GM23248 (cell line): ENCODE measurements around the gene HECTD3. TPM values are rescaled to one million over a fixed set of nuclear protein-coding genes. Genes with fewer than 3 reads are reported as not detected.
"Not testable (repeated sequence)": the region's sequence is repeated elsewhere in the genome, so short reads cannot be mapped to it uniquely, and the experiment has no call there.

ENCODE experiments used
- DNase-seq: peaks from one replicate; pipeline ENCODE4 v3.0.0-alpha.2; 2015
- H2AFZ ChIP-seq: fragments of 200-600 bp; sonication (generic); 2 replicates; pipeline ENCODE4 v1.6.1; 2016; ENCODE audit warnings: antibody characterized with exemption
- H3F3A ChIP-seq: fragments of 200-600 bp; sonication (generic); 2 replicates; pipeline ENCODE4 v1.6.1; 2016; ENCODE audit warnings: mild to moderate bottlenecking, antibody characterized with exemption, mixed run types; ENCODE audit not compliant: insufficient read depth
- H3K27ac ChIP-seq: fragments of 200-600 bp; sonication (generic); 2 replicates; pipeline ENCODE4 v1.5.1; 2016; ENCODE audit warnings: mild to moderate bottlenecking
- H3K27me3 ChIP-seq: fragments of 200-600 bp; sonication (generic); replicated peaks from 2 replicates; pipeline ENCODE4 v1.6.1; 2016; ENCODE audit warnings: mild to moderate bottlenecking; ENCODE audit not compliant: insufficient read depth
- H3K36me3 ChIP-seq: fragments of 200-600 bp; sonication (generic); 2 replicates; pipeline ENCODE4 v1.6.1; 2016; ENCODE audit warnings: low read depth, mild to moderate bottlenecking
- H3K4me1 ChIP-seq: fragments of 200-600 bp; sonication (generic); 2 replicates; pipeline ENCODE4 v1.6.1; 2016; ENCODE audit warnings: mild to moderate bottlenecking; ENCODE audit not compliant: insufficient read depth
- H3K4me2 ChIP-seq: fragments of 200-600 bp; sonication (generic); one replicate; pipeline ENCODE4 v1.6.1; 2016; ENCODE audit warnings: mild to moderate bottlenecking; ENCODE audit not compliant: unreplicated experiment
- H3K4me3 ChIP-seq: fragments of 200-600 bp; sonication (generic); 2 replicates; pipeline ENCODE4 v1.5.1; 2016; ENCODE audit warnings: mild to moderate bottlenecking
- H3K79me2 ChIP-seq: fragments of 200-600 bp; sonication (generic); 2 replicates; pipeline ENCODE4 v1.6.1; 2016; ENCODE audit warnings: mild to moderate bottlenecking; ENCODE audit not compliant: insufficient read depth
- H3K9ac ChIP-seq: fragments of 200-600 bp; sonication (generic); 2 replicates; pipeline ENCODE4 v1.6.1; 2016; ENCODE audit warnings: mild to moderate bottlenecking
- H3K9me2 ChIP-seq: fragments of 200-600 bp; sonication (generic); 2 replicates; pipeline ENCODE4 v1.6.1; 2016; ENCODE audit warnings: mixed run types, mild to moderate bottlenecking, moderate library complexity; ENCODE audit not compliant: insufficient read depth
- H3K9me3 ChIP-seq: fragments of 200-600 bp; sonication (generic); one replicate; pipeline ENCODE4 v1.6.1; 2017; ENCODE audit warnings: low read depth
- H4K20me1 ChIP-seq: fragments of 200-600 bp; sonication (generic); 2 replicates; pipeline ENCODE4 v1.6.0; 2016; ENCODE audit not compliant: insufficient read depth
- EZH2 ChIP-seq: fragments of 200-600 bp; sonication (generic); IDR thresholded peaks from 2 replicates; pipeline ENCODE4 v1.6.1; 2018; ENCODE audit warnings: antibody characterized with exemption, mild to moderate bottlenecking; ENCODE audit not compliant: insufficient read depth, poor library complexity, severe bottlenecking
- EZH2phosphoT487 ChIP-seq: fragments of 200-600 bp; sonication (generic); IDR thresholded peaks from 2 replicates; pipeline ENCODE4 v1.6.1; 2018; ENCODE audit warnings: antibody characterized with exemption, moderate library complexity, mild to moderate bottlenecking, low read depth; ENCODE audit not compliant: insufficient read depth
- WGBS, 2 experiments: methylation state at CpG; one replicate each; pipeline ENCODE4 v1.1.6; 2015 to 2017; ENCODE audit warnings: low lambda C conversion rate in 2 of 2, low coverage in 1 of 2; ENCODE audit errors: missing lambda C conversion rate in 2 of 2; 5-methylcytosine and 5-hydroxymethylcytosine counted together
- in situ Hi-C: fragments of 300-500 bp; cut with MboI; formaldehyde crosslinking; loops from 2 replicates; pipeline ENCODE4 v1.15.0; 2020
- polyA plus RNA-seq: library from polyadenylated mRNA; unstranded; fragments of >200 nt; fragmentation: Nextera tagmentation; extraction: Ambion mirVana; gene quantifications from 2 replicates; pipeline ENCODE4 v1.2.1, GENCODE V29; 2016
- total RNA-seq: library from RNA; depleted of rRNA; stranded (reverse); fragments of >200 nt; shearing (Covaris generic); gene quantifications from 2 replicates; pipeline ENCODE4 v1.2.3, GENCODE V29; 2014

HECTD3 gene
- total and polyA plus RNA-seq, 2 experiments from 2014 or later = 17.0 to 21.1 TPM

DNA sequence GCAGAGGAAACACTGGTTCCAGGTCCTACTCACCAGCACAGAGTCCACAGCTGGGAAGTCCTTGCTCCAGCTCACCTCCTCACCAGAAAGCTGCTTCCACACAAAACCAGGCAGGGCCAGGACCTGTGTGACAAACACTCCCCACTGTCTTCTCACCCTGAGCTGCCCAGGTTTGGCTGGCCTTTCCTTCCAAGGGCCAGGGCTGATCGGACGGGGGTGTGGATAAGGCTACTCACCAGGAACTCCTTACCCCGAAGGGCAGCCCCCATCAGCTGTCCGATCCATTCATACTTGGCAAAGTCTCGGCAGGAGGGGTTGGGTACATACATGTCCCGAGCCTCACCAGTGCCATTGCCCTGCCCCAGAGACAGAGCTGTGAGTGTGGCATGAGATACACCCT is 5.4 kb downstream of the HECTD3 start:
- Histone ChIP-seq H3K27ac (no peak overlapping the region), H3K36me3 (no peaks in the 10 kb centered on the region; the same call in 1 of the 2 replicates), H3F3A (no peaks in the 10 kb centered on the region), H2AFZ (no peak overlapping the region), H3K9me2 (no peaks in the 10 kb centered on the region), H3K9ac (no peak overlapping the region), H3K4me2 (no peak overlapping the region), H3K27me3 (no peaks in the 10 kb centered on the region), H3K9me3 (no peaks in the 10 kb centered on the region), H4K20me1 (no peaks in the 10 kb centered on the region), H3K4me3 (no peak overlapping the region), H3K4me1 (no peaks in the 10 kb centered on the region; the same call in 1 of the 2 replicates), H3K79me2 (peaks cover 14% of the 10 kb centered on the region)
- TF ChIP-seq EZH2phosphoT487 = no peak
- no peak for TF ChIP-seq EZH2
- 85 to 86% methylated on average over 6 of the region's 6 CpGs for WGBS, 2 experiments
- in situ Hi-C loops = loop anchor here (10.0 kb wide), 1 partner anchor 171 kb away; no protein-coding TSS in a partner anchor
- DNase-seq = no peak

DNA sequence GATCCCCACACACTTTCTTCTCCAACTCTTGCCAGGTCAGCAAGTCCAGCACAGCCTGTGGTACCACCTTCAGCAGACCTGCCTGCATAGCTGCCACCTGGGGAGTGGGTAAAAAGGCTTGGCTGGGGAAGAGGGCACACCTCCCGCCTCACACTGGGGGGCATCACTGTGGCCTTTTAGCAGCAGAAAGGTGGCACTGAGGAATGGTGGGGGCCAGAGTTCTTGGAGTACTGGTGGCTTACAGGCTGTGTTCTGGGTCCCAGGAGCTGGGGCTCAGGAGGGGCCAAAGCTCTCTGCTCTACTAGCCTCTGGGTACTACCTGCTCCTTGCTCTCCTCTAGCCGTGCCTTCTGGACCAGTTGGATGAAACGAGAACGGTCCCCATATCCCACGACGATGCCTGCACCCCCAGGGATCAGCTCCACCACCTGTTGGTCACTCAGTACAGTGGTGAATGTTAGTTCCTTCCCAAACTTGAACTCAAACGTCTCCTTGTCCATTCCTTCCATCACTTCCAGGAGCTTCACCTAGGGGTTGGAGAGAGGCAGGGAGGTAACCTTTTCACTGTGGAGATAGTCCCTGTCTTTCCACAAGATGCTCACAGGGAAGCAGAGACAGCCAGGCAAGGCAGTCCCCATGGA is 6.7 kb downstream of the HECTD3 start:
- no peaks in the 10 kb centered on the region for H3K4me1 ChIP-seq
- no peaks in the 10 kb centered on the region for H3K27me3 ChIP-seq
- H3K79me2 ChIP-seq = peaks cover under 1% of the 10 kb centered on the region
- no peak for DNase-seq
- H3K9me2 ChIP-seq = no peaks in the 10 kb centered on the region
- no peaks in the 10 kb centered on the region; the same call in 1 of the 2 replicates for H3F3A ChIP-seq
- no peak overlapping the region for H2AFZ ChIP-seq
- TF ChIP-seq EZH2phosphoT487 = no peak
- TF ChIP-seq EZH2 = no peak
- H3K36me3 ChIP-seq = no peaks in the 10 kb centered on the region; the same call in 1 of the 2 replicates
- WGBS, 2 experiments = 94% methylated on average over 7 of the region's 7 CpGs
- in situ Hi-C loops = loop anchor here (10.0 kb wide), 1 partner anchor 170 kb away; no protein-coding TSS in a partner anchor
- H3K4me2 ChIP-seq = no peak overlapping the region
- H3K4me3 ChIP-seq = no peak overlapping the region
- H3K9me3 ChIP-seq = no peaks in the 10 kb centered on the region
- H4K20me1 ChIP-seq = no peaks in the 10 kb centered on the region
- no peak overlapping the region for H3K27ac ChIP-seq
- H3K9ac ChIP-seq = no peak overlapping the region

DNA sequence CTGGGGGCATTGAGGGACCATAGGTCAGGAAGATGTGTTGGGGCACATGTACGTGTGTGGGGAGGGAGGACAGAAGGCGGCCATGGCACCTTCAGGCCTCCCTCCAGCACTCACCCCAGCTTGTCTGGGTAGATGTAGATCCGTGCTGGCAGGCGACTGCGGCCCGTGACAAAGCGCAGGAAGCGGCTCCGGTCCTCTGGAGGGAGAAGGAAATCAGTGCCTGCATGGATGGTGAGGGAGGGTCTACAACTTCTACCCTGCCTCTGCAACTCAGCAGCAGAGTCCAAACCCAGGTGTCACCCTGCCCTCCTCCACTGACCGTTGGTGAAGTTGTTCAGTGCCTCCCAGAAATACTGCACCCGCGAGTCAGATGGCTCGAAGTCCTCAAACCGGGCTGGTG is 7.4 kb downstream of the HECTD3 start:
- Histone ChIP-seq H3K27me3 (no peaks in the 10 kb centered on the region), H3K79me2 (no peaks in the 10 kb centered on the region), H3K4me2 (no peak overlapping the region), H3K9ac (no peak overlapping the region), H3K27ac (no peak overlapping the region), H3F3A (no peaks in the 10 kb centered on the region; the same call in 1 of the 2 replicates), H3K9me3 (no peaks in the 10 kb centered on the region), H3K9me2 (no peaks in the 10 kb centered on the region), H3K4me1 (no peaks in the 10 kb centered on the region), H4K20me1 (no peaks in the 10 kb centered on the region), H3K36me3 (no peaks in the 10 kb centered on the region; the same call in 1 of the 2 replicates), H3K4me3 (no peak overlapping the region), H2AFZ (no peak overlapping the region)
- no peak for TF ChIP-seq EZH2phosphoT487
- TF ChIP-seq EZH2 = no peak
- WGBS, 2 experiments = 91% methylated on average over 14 of the region's 14 CpGs
- in situ Hi-C loops = loop anchor here (10.0 kb wide), 1 partner anchor 169 kb away; no protein-coding TSS in a partner anchor
- no peak for DNase-seq

DNA sequence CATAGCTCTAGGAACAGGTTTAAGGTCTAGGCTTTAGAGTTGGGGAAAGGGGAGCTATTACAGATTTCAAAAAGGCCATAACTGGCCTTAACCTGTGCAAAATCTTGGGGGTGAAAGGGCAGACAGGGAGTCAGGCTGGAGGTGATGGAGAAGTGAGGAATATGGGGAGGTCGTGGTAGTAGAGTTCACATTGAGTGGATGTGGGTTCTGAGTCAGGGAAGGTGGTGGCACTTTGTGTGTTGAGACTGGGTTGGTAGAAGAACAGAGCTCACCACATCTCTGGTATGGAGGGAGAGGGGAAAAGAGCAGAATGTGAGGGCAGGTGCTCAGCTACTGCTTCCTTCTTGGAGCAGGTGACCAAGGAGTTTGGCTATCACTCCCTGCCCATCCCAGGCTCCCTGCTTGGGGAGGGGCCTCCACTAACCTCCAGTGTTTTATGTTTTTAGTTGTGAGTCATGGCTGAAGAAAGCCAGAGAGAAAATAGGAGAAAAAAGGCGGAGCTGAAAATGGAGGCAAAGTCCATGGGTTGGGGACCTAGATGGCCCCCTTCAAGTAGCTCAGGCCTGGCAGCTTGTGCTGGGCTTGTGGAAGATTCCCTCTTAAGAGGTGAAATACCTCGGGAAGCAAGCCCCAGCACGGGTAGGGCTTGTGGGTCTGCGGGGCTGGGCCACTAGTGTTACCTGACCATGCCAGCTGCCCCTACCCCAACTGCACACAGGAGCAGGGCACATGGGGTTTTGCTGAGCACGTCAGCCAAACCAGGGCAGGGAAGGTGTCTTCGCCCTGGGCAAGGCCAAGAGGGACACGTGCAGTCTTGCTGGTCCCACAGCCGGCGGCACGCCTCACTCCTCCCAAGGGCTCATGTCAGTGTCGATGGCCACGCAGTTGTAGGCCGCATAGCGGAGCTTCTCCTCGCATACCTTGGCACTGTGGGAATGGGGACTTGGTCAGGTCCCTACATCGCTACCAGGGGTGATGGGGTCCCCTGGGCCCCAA is 8.2 kb downstream of the HECTD3 start:
- Histone ChIP-seq H3K9ac (no peak overlapping the region), H3K79me2 (no peaks in the 10 kb centered on the region), H3F3A (no peaks in the 10 kb centered on the region; the same call in 1 of the 2 replicates), H3K9me3 (no peaks in the 10 kb centered on the region), H4K20me1 (no peaks in the 10 kb centered on the region), H3K36me3 (no peaks in the 10 kb centered on the region; the same call in 1 of the 2 replicates), H3K27me3 (no peaks in the 10 kb centered on the region), H3K4me1 (no peaks in the 10 kb centered on the region), H3K4me3 (no peak overlapping the region), H3K27ac (no peak overlapping the region), H2AFZ (no peak overlapping the region), H3K9me2 (no peaks in the 10 kb centered on the region), H3K4me2 (no peak overlapping the region)
- WGBS, 2 experiments = 90 to 91% methylated on average over 17 of the region's 17 CpGs
- DNase-seq = no peak
- no peak for TF ChIP-seq EZH2phosphoT487
- TF ChIP-seq EZH2 = no peak
- in situ Hi-C loops = loop anchor here (10.0 kb wide), 1 partner anchor 168 kb away; no protein-coding TSS in a partner anchor

DNA sequence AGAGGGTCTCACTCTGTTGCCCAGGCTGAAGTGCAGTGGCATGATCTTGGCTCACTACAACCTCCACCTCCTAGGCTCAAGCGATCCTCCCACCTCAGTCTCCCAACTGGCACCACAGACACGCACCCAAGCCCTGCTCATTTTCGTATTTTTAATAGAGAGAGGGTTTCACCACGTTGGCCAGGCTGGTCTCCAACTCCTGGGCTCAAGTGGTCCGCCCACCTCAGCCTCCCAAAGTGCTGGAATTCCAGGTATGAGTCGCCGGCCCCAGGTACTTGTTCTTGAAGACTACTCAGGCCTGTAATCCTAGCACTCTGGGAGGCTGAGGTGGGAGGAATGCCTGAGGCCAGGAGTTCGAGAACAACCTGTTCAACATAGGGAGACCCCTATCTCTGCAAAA is 9.5 kb downstream of the HECTD3 start:
- in situ Hi-C loops = loop anchor here (10.0 kb wide), 1 partner anchor 167 kb away; no protein-coding TSS in a partner anchor
- not testable (repeated sequence) for H3K4me2 ChIP-seq, H4K20me1 ChIP-seq, H3K9me3 ChIP-seq, H2AFZ ChIP-seq, H3K4me1 ChIP-seq, H3K36me3 ChIP-seq, DNase-seq, H3K9me2 ChIP-seq, H3K27ac ChIP-seq, H3K27me3 ChIP-seq, H3K9ac ChIP-seq, H3K79me2 ChIP-seq, H3F3A ChIP-seq, H3K4me3 ChIP-seq
- WGBS, 2 experiments = 75 to 77% methylated on average over 8 of the region's 8 CpGs
